ENCODE results near the gene PDHX. TPM values are rescaled to one million over a fixed set of nuclear protein-coding genes. Genes with fewer than 3 reads are reported as not detected.

The PDHX gene
- total and polyA plus RNA-seq, 10 of the 15 experiments (the other 5 are each of a cell fraction or from before 2014, with no cell fraction given) = 14.5 to 41.9 (median 28.0) TPM

GRCh38 chr11:34921156-34921555 is 4.7 kb downstream of the PDHX start:
- ATAC-seq (no peak), DNase-seq (ENCODE audit: low read depth, low spot score) (no peak), FAIRE-seq (no peak)
- ChIA-PET POLR2A (no interaction called here), CTCF (interaction anchor here (3.1 kb wide), 1 partner anchor 471 kb away, joined by 13 read pairs; no protein-coding TSS in a partner anchor), SMC1A (ENCODE audit: uncharacterized antibody, unreplicated experiment) (interaction anchor here (1.4 to 3.4 kb wide), 2 partner anchors 460 to 471 kb away, joined by 3 to 26 read pairs; no protein-coding TSS in a partner anchor), RAD21 (ENCODE audit: unreplicated experiment) (interaction anchor here (1.0 kb wide), 2 partner anchors 12 to 384 kb away, joined by 3 read pairs; no protein-coding TSS in a partner anchor)
- H3K4me1 ChIP-seq (ENCODE audit: control insufficient read depth, insufficient read depth, low read length) = no peaks in the 10 kb centered on the region
- no peak overlapping the region for H2AFZ ChIP-seq (ENCODE audit: control insufficient read depth, low read depth, low read length)
- no peak overlapping the region for H3K4me3 ChIP-seq
- no peaks in the 10 kb centered on the region for H4K20me1 ChIP-seq (ENCODE audit: control insufficient read depth, insufficient read depth)
- H3K36me3 ChIP-seq (ENCODE audit: control insufficient read depth in 2 of 2, insufficient read depth in 2 of 2, low read length in 1 of 2) = no peaks in the 10 kb centered on the region
- peaks cover 23% of the 10 kb centered on the region for H3K79me2 ChIP-seq (ENCODE audit: control insufficient read depth, insufficient read depth, low read length)
- in situ Hi-C loops (cut with MboI) = loop anchor here (5.0 kb wide), 2 partner anchors 316 to 471 kb away; no protein-coding TSS in a partner anchor
- WGBS (ENCODE audit: insufficient coverage, insufficient replicate concordance, low lambda C conversion rate, missing lambda C conversion rate) = 95% methylated on average over 4 of the region's 4 CpGs
- TF ChIP-seq SPI1 (IDR thresholded peaks at IDR 0.05; ENCODE audit: borderline replicate concordance, insufficient read depth, low read depth, low read length) = no peak
- TF ChIP-seq IRF4 (IDR thresholded peaks at IDR 0.05; ENCODE audit: low read depth, low read length) = no peak
- no peak for TF ChIP-seq NRF1 (conservative IDR thresholded peaks at IDR 0.05; ENCODE audit: low read depth, low read length)
- no peak overlapping the region for H3K27ac ChIP-seq (ENCODE audit: control insufficient read depth, insufficient read depth)
- BruUV-seq (replicated peaks) = no TSS peak
- intact Hi-C loops (cut with micrococcal nuclease; ENCODE audit: unreplicated experiment) = no loop called here
- no peaks in the 10 kb centered on the region for H3K27me3 ChIP-seq (replicated peaks in 1 of 2; ENCODE audit: control insufficient read depth in 2 of 2, insufficient read depth in 2 of 2, low read length in 1 of 2)
- H3K4me2 ChIP-seq (ENCODE audit: control insufficient read depth, insufficient read depth) = no peak overlapping the region
- H3K9me3 ChIP-seq (replicated peaks; ENCODE audit: control insufficient read depth, insufficient read depth, low read length) = no peaks in the 10 kb centered on the region
- no peak overlapping the region for H3K9ac ChIP-seq (ENCODE audit: control insufficient read depth, insufficient read depth, low read length)

GRCh38 chr11:34924714-34925113 is 8.3 kb downstream of the PDHX start:
- no TSS peak for BruUV-seq (replicated peaks)
- H3K9me3 ChIP-seq (replicated peaks; ENCODE audit: control insufficient read depth, insufficient read depth, low read length) = no peaks in the 10 kb centered on the region
- POLR2A ChIA-PET = interaction anchor here (0.6 kb wide), 1 partner anchor 315 kb away, joined by 4 read pairs; no protein-coding TSS in a partner anchor
- H3K4me1 ChIP-seq (ENCODE audit: control insufficient read depth, insufficient read depth, low read length) = 0 out of 2 replicates have a peak, but pooled peaks cover 2% of the 10 kb centered on the region
- H3K4me3 ChIP-seq = no peak overlapping the region
- CTCF ChIA-PET = interaction anchor here (0.6 to 6.3 kb wide), 32 partner anchors 8 to 562 kb away, joined by 3 to 172 read pairs (median 4); partner anchors contain the start of genes APIP and PDHX
- no peak overlapping the region for H3K9ac ChIP-seq (ENCODE audit: control insufficient read depth, insufficient read depth, low read length)
- H3K27ac ChIP-seq (ENCODE audit: control insufficient read depth, insufficient read depth) = no peak overlapping the region
- FAIRE-seq = no peak
- 94% methylated on average over 3 of the region's 3 CpGs for WGBS (ENCODE audit: insufficient coverage, insufficient replicate concordance, low lambda C conversion rate, missing lambda C conversion rate)
- SMC1A ChIA-PET (ENCODE audit: uncharacterized antibody, unreplicated experiment) = interaction anchor here (0.5 to 6.3 kb wide), 25 partner anchors 8 to 560 kb away, joined by 3 to 110 read pairs (median 5); partner anchors contain the start of genes APIP and PDHX
- H3K79me2 ChIP-seq (ENCODE audit: control insufficient read depth, insufficient read depth, low read length) = peaks cover 2% of the 10 kb centered on the region; the same call in 1 of the 2 replicates
- intact Hi-C loops (cut with micrococcal nuclease; ENCODE audit: unreplicated experiment) = loop anchor here (5.0 kb wide), 2 partner anchors 218 to 563 kb away; no protein-coding TSS in a partner anchor
- in situ Hi-C loops (cut with MboI) = loop anchor here (5.0 kb wide), 2 partner anchors 313 to 468 kb away; no protein-coding TSS in a partner anchor
- TF ChIP-seq NR2C1 (IDR thresholded peaks at IDR 0.05) (no peak), BHLHE40 (IDR thresholded peaks at IDR 0.05; ENCODE audit: borderline replicate concordance in 1 of 2, low read depth in 2 of 2, low read length in 1 of 2) (no peak)
- DNase-seq (ENCODE audit: low read depth, low spot score) = no peak
- H3K4me2 ChIP-seq (ENCODE audit: control insufficient read depth, insufficient read depth) = no peak overlapping the region
- no peaks in the 10 kb centered on the region for H4K20me1 ChIP-seq (ENCODE audit: control insufficient read depth, insufficient read depth)
- H3K36me3 ChIP-seq (ENCODE audit: control insufficient read depth in 2 of 2, insufficient read depth in 2 of 2, low read length in 1 of 2) = no peaks in the 10 kb centered on the region
- no peak overlapping the region for H2AFZ ChIP-seq (ENCODE audit: control insufficient read depth, low read depth, low read length)
- RAD21 ChIA-PET (ENCODE audit: unreplicated experiment) = interaction anchor here (0.7 to 6.7 kb wide), 12 partner anchors 8 to 561 kb away, joined by 3 to 100 read pairs (median 3); partner anchors contain the start of genes APIP and PDHX
- no peaks in the 10 kb centered on the region for H3K27me3 ChIP-seq (replicated peaks in 1 of 2; ENCODE audit: control insufficient read depth in 2 of 2, insufficient read depth in 2 of 2, low read length in 1 of 2)
- no peak for ATAC-seq

Data from GM12878 (cell line).